EH (cell line): ENCODE data around the gene HPDL.

Source experiments
- DNase-seq: peaks from one replicate; pipeline ENCODE4 v3.0.0-alpha.2; 2015; ENCODE audit warnings: low read depth

The HPDL gene

GRCh38 chr1:45351508-45351907 is 24.8 kb downstream of the HPDL start:
- DNase-seq, result no peak

- no peak for DNase-seq
Observed at GRCh38 chr1:45353685-45354084, 27.0 kb downstream of the HPDL start.

- DNase-seq, result no peak
Observed at GRCh38 chr1:45354838-45355237, 28.1 kb downstream of the HPDL start.

GRCh38 chr1:45355683-45356082 is 29.0 kb downstream of the HPDL start:
- DNase-seq, result no peak

- no peak for DNase-seq
Observed at GRCh38 chr1:45356186-45356585, 29.5 kb downstream of the HPDL start.

- peak; percentile 72 for DNase-seq
Observed at GRCh38 chr1:45359882-45360513, 33.3 kb downstream of the HPDL start.

GRCh38 chr1:45360981-45361380 is 34.3 kb downstream of the HPDL start:
- DNase-seq, result peak; percentile 69

GRCh38 chr1:45364294-45364693 is 37.6 kb downstream of the HPDL start:
- no peak for DNase-seq

GRCh38 chr1:45365051-45365450 is 38.4 kb downstream of the HPDL start:
- no peak for DNase-seq

GRCh38 chr1:45370575-45370974 is 43.9 kb downstream of the HPDL start:
- DNase-seq, result no peak

- no peak for DNase-seq
Observed at GRCh38 chr1:45373573-45373972, 46.9 kb downstream of the HPDL start.

GRCh38 chr1:45375104-45376090 is 48.7 kb downstream of the HPDL start:
- peak; percentile 67 for DNase-seq

GRCh38 chr1:45378184-45378583 is 51.5 kb downstream of the HPDL start:
- DNase-seq, result no peak
